ENCODE data around the gene FBL. TPM values are rescaled to one million over a fixed set of nuclear protein-coding genes. Genes with fewer than 3 reads are reported as not detected.
A peak's percentile ranks its signal among the peaks of the same experiment; 100 is the strongest.

FBL gene
- total and polyA plus RNA-seq, 2 experiments from 2014 or later, result 59.3 to 63.9 TPM

- peak overlapping the region; percentile 92 for H3K4me3 ChIP-seq
- TF ChIP-seq EZH2phosphoT487 (IDR thresholded peaks at IDR 0.05; ENCODE audit: insufficient read depth, low read depth), result no peak
- H2AFZ ChIP-seq, result peak overlapping the region; percentile 99
- H3K9ac ChIP-seq, result peak overlapping the region; percentile 88
- H3F3A ChIP-seq (ENCODE audit: insufficient read depth), result no peaks in the 10 kb centered on the region
- no peaks in the 10 kb centered on the region for H3K9me2 ChIP-seq (ENCODE audit: insufficient read depth)
- peak overlapping the region; percentile 99 for H3K4me2 ChIP-seq (ENCODE audit: unreplicated experiment)
- H3K9me3 ChIP-seq (ENCODE audit: low read depth), result no peaks in the 10 kb centered on the region
- DNase-seq, result peak; percentile 39
- H4K20me1 ChIP-seq (ENCODE audit: insufficient read depth), result no peaks in the 10 kb centered on the region
- 36 to 40% methylated on average over 12 of the region's 12 CpGs for WGBS, 2 experiments (ENCODE audit: low coverage in 1 of 2, low lambda C conversion rate in 2 of 2, missing lambda C conversion rate in 2 of 2)
- peaks cover 21% of the 10 kb centered on the region for H3K4me1 ChIP-seq (ENCODE audit: insufficient read depth)
- peaks cover 43% of the 10 kb centered on the region for H3K79me2 ChIP-seq (ENCODE audit: insufficient read depth)
- no peaks in the 10 kb centered on the region for H3K27me3 ChIP-seq (replicated peaks; ENCODE audit: insufficient read depth)
- in situ Hi-C loops (cut with MboI), result no loop called here
- no peaks in the 10 kb centered on the region for H3K36me3 ChIP-seq (ENCODE audit: low read depth)
- H3K27ac ChIP-seq, result peak overlapping the region; percentile 72
Observed at GRCh38 chr19:39846678-39847486, 703 bp upstream of the FBL start.

GRCh38 chr19:39845584-39845932 is 621 bp downstream of the FBL start:
- Histone ChIP-seq H3K4me1 (ENCODE audit: insufficient read depth) (peaks cover 28% of the 10 kb centered on the region), H3K9me2 (ENCODE audit: insufficient read depth) (no peaks in the 10 kb centered on the region), H4K20me1 (ENCODE audit: insufficient read depth) (no peaks in the 10 kb centered on the region), H3K36me3 (ENCODE audit: low read depth) (no peaks in the 10 kb centered on the region), H3K27me3 (replicated peaks; ENCODE audit: insufficient read depth) (no peaks in the 10 kb centered on the region), H3K4me3 (peak overlapping the region; percentile 92), H3K27ac (peak overlapping the region; percentile 72), H3K9ac (peak overlapping the region; percentile 88), H3K4me2 (ENCODE audit: unreplicated experiment) (peak overlapping the region; percentile 99), H3K79me2 (ENCODE audit: insufficient read depth) (peaks cover 56% of the 10 kb centered on the region), H3K9me3 (ENCODE audit: low read depth) (no peaks in the 10 kb centered on the region), H3F3A (ENCODE audit: insufficient read depth) (no peaks in the 10 kb centered on the region), H2AFZ (peak overlapping the region; percentile 99)
- DNase-seq, result peak; percentile 69
- in situ Hi-C loops (cut with MboI), result no loop called here
- TF ChIP-seq EZH2 (IDR thresholded peaks at IDR 0.05; ENCODE audit: insufficient read depth, poor library complexity, severe bottlenecking) (no peak), EZH2phosphoT487 (IDR thresholded peaks at IDR 0.05; ENCODE audit: insufficient read depth, low read depth) (no peak)
- 0 to 1% methylated on average over 17 of the region's 17 CpGs for WGBS, 2 experiments (ENCODE audit: low coverage in 1 of 2, low lambda C conversion rate in 2 of 2, missing lambda C conversion rate in 2 of 2)

- no peaks in the 10 kb centered on the region for H3F3A ChIP-seq (ENCODE audit: insufficient read depth)
- 8% methylated on average over 5 of the region's 5 CpGs for WGBS, 2 experiments (ENCODE audit: low coverage in 1 of 2, low lambda C conversion rate in 2 of 2, missing lambda C conversion rate in 2 of 2)
- H3K4me1 ChIP-seq (ENCODE audit: insufficient read depth), result peaks cover 28% of the 10 kb centered on the region
- peak overlapping the region; percentile 88 for H3K9ac ChIP-seq
- TF ChIP-seq EZH2phosphoT487 (IDR thresholded peaks at IDR 0.05; ENCODE audit: insufficient read depth, low read depth), result no peak
- no peak for TF ChIP-seq EZH2 (IDR thresholded peaks at IDR 0.05; ENCODE audit: insufficient read depth, poor library complexity, severe bottlenecking)
- no peak overlapping the region for H3K27ac ChIP-seq
- no peaks in the 10 kb centered on the region for H3K9me2 ChIP-seq (ENCODE audit: insufficient read depth)
- no peaks in the 10 kb centered on the region for H3K27me3 ChIP-seq (replicated peaks; ENCODE audit: insufficient read depth)
- peak overlapping the region; percentile 99 for H2AFZ ChIP-seq
- no peaks in the 10 kb centered on the region for H3K36me3 ChIP-seq (ENCODE audit: low read depth)
- in situ Hi-C loops (cut with MboI), result no loop called here
- peak overlapping the region; percentile 99 for H3K4me2 ChIP-seq (ENCODE audit: unreplicated experiment)
- H3K4me3 ChIP-seq, result peak overlapping the region; percentile 92
- no peaks in the 10 kb centered on the region for H4K20me1 ChIP-seq (ENCODE audit: insufficient read depth)
- peak; percentile 17 for DNase-seq
- H3K79me2 ChIP-seq (ENCODE audit: insufficient read depth), result peaks cover 60% of the 10 kb centered on the region
- no peaks in the 10 kb centered on the region for H3K9me3 ChIP-seq (ENCODE audit: low read depth)
Observed at GRCh38 chr19:39845172-39845571, 1.0 kb downstream of the FBL start.

- WGBS, 2 experiments (ENCODE audit: low coverage in 1 of 2, low lambda C conversion rate in 2 of 2, missing lambda C conversion rate in 2 of 2), result 32 to 44% methylated on average over 4 of the region's 4 CpGs
- no peaks in the 10 kb centered on the region for H3K9me2 ChIP-seq (ENCODE audit: insufficient read depth)
- peak overlapping the region; percentile 92 for H3K4me3 ChIP-seq
- H3F3A ChIP-seq (ENCODE audit: insufficient read depth), result no peaks in the 10 kb centered on the region
- no peaks in the 10 kb centered on the region for H3K9me3 ChIP-seq (ENCODE audit: low read depth)
- H4K20me1 ChIP-seq (ENCODE audit: insufficient read depth), result no peaks in the 10 kb centered on the region
- peaks cover 28% of the 10 kb centered on the region for H3K4me1 ChIP-seq (ENCODE audit: insufficient read depth)
- H3K79me2 ChIP-seq (ENCODE audit: insufficient read depth), result peaks cover 70% of the 10 kb centered on the region
- H3K4me2 ChIP-seq (ENCODE audit: unreplicated experiment), result peak overlapping the region; percentile 99
- H2AFZ ChIP-seq, result peak overlapping the region; percentile 99
- TF ChIP-seq EZH2 (IDR thresholded peaks at IDR 0.05; ENCODE audit: insufficient read depth, poor library complexity, severe bottlenecking) (no peak), EZH2phosphoT487 (IDR thresholded peaks at IDR 0.05; ENCODE audit: insufficient read depth, low read depth) (no peak)
- peak overlapping the region; percentile 6; the same call in 1 of the 2 replicates for H3K27ac ChIP-seq
- H3K27me3 ChIP-seq (replicated peaks; ENCODE audit: insufficient read depth), result no peaks in the 10 kb centered on the region
- peak; percentile 70 for DNase-seq
- H3K36me3 ChIP-seq (ENCODE audit: low read depth), result no peaks in the 10 kb centered on the region
- in situ Hi-C loops (cut with MboI), result no loop called here
- H3K9ac ChIP-seq, result peak overlapping the region; percentile 89
Observed at GRCh38 chr19:39843919-39844793, 2.0 kb downstream of the FBL start.

Measured in GM23248 (cell line).